ENCODE results near the gene TENT4B. TPM values are rescaled to one million over a fixed set of nuclear protein-coding genes. Genes with fewer than 3 reads are reported as not detected.

Gene TENT4B
- total RNA-seq, 2 experiments from 2014 or later, result 5.8 to 8.8 TPM

- intact Hi-C loops (cut with micrococcal nuclease; ENCODE audit: unreplicated experiment), result no loop called here
- H3K4me1 ChIP-seq (ENCODE audit: insufficient read depth, low read length, poor library complexity, severe bottlenecking), result peaks cover 69% of the 10 kb centered on the region
- no TSS peak for BruUV-seq (replicated peaks)
Measured at GRCh38 chr16:50272687-50273381, 119.7 kb downstream of the TENT4B start.

GRCh38 chr16:50273382-50273690, 120.2 kb downstream of the TENT4B start:
- intact Hi-C loops (cut with micrococcal nuclease; ENCODE audit: unreplicated experiment), result no loop called here
- peak overlapping the region; percentile 97 for H3K4me2 ChIP-seq (ENCODE audit: low read length)
- CTCF ChIA-PET (ENCODE audit: unreplicated experiment), result interaction anchor here (0.5 to 2.1 kb wide), 5 partner anchors 9 to 468 kb away, joined by 3 to 10 read pairs (median 4); partner anchors contain the start of gene CYLD
- BruUV-seq (replicated peaks), result no TSS peak
- peak overlapping the region; percentile 80 for H3K27ac ChIP-seq (ENCODE audit: low read depth, low read length, poor library complexity, severe bottlenecking)
- DNase-seq (ENCODE audit: low spot score), result no peak
- H3K4me1 ChIP-seq (ENCODE audit: insufficient read depth, low read length, poor library complexity, severe bottlenecking), result peaks cover 64% of the 10 kb centered on the region
- H2AFZ ChIP-seq (ENCODE audit: low read length), result no peak overlapping the region
- no peak for TF ChIP-seq EZH2phosphoT487 (IDR thresholded peaks at IDR 0.05; ENCODE audit: borderline replicate concordance, low read depth, low read length)
- TF ChIP-seq CTCF (conservative IDR thresholded peaks at IDR 0.05; ENCODE audit: low read length), result no peak
- peaks cover 5% of the 10 kb centered on the region; the same call in 1 of the 2 replicates for H4K20me1 ChIP-seq (ENCODE audit: insufficient read depth, low read length)
- no peaks in the 10 kb centered on the region; the same call in 1 of the 2 replicates for H3K9me3 ChIP-seq (ENCODE audit: low read length)
- H3K36me3 ChIP-seq (ENCODE audit: insufficient read depth, low read length), result peaks cover 12% of the 10 kb centered on the region
- peaks cover 41% of the 10 kb centered on the region for H3K79me2 ChIP-seq (ENCODE audit: insufficient read depth, low read depth, low read length)
- POLR2A ChIA-PET, result interaction anchor here (0.7 to 3.5 kb wide), 6 partner anchors 8 to 103 kb away, joined by 3 to 21 read pairs (median 6); no protein-coding TSS in a partner anchor
- peak overlapping the region; percentile 75 for H3K4me3 ChIP-seq (ENCODE audit: low read depth, low read length, poor library complexity, severe bottlenecking)
- no peaks in the 10 kb centered on the region for H3K9me2 ChIP-seq (ENCODE audit: insufficient read depth, low read length)

More at GRCh38 chr16:50272687-50273381, 119.7 kb downstream of the TENT4B start:
- no peak overlapping the region for H2AFZ ChIP-seq (ENCODE audit: low read length)
- H3K27ac ChIP-seq (ENCODE audit: low read depth, low read length, poor library complexity, severe bottlenecking), result peak overlapping the region; percentile 80
- peaks cover 7% of the 10 kb centered on the region for H3K36me3 ChIP-seq (ENCODE audit: insufficient read depth, low read length)
- peaks cover 5% of the 10 kb centered on the region; the same call in 1 of the 2 replicates for H4K20me1 ChIP-seq (ENCODE audit: insufficient read depth, low read length)
- CTCF ChIA-PET (ENCODE audit: unreplicated experiment), result interaction anchor here (0.5 to 2.1 kb wide), 3 partner anchors 10 to 469 kb away, joined by 3 to 4 read pairs (median 4); partner anchors contain the start of gene CYLD
- no peaks in the 10 kb centered on the region for H3K9me2 ChIP-seq (ENCODE audit: insufficient read depth, low read length)
- no peak for DNase-seq (ENCODE audit: low spot score)
- peaks cover 41% of the 10 kb centered on the region for H3K79me2 ChIP-seq (ENCODE audit: insufficient read depth, low read depth, low read length)
- no peak overlapping the region; the same call in 1 of the 2 replicates for H3K4me2 ChIP-seq (ENCODE audit: low read length)
- no peaks in the 10 kb centered on the region; the same call in 1 of the 2 replicates for H3K9me3 ChIP-seq (ENCODE audit: low read length)
- H3K4me3 ChIP-seq (ENCODE audit: low read depth, low read length, poor library complexity, severe bottlenecking), result no peak overlapping the region
- TF ChIP-seq EZH2phosphoT487 (IDR thresholded peaks at IDR 0.05; ENCODE audit: borderline replicate concordance, low read depth, low read length) (no peak), CTCF (conservative IDR thresholded peaks at IDR 0.05; ENCODE audit: low read length) (no peak)
- POLR2A ChIA-PET, result interaction anchor here (0.9 to 3.5 kb wide), 3 partner anchors 10 to 13 kb away, joined by 6 to 21 read pairs (median 12); no protein-coding TSS in a partner anchor
